Measurements from ENCODE around the gene DRC7. TPM values are rescaled to one million over a fixed set of nuclear protein-coding genes. Genes with fewer than 3 reads are reported as not detected.

Gene DRC7
- total RNA-seq (ENCODE audit: low replicate concordance): 0.23 TPM in 1 of 2 replicates, not detected in the other

GRCh38 chr16:57694725-57695679, at the start of gene DRC7:
TSS of gene DRC7 (plus strand) at chr16:57694806. CDS start at chr16:57697950, 3,144 bp downstream.

GRCh38 chr16:57668263-57668571, 26.4 kb upstream of the DRC7 start, which contains the start of gene ADGRG3:
TSS of gene ADGRG3 (plus strand) at chr16:57668306. CDS start at chr16:57668348, 42 bp downstream.

GRCh38 chr16:57735755-57736418, 41.3 kb downstream of the DRC7 start, which contains the start of gene KATNB1:
TSS of gene KATNB1 (plus strand) at chr16:57735770. CDS start at chr16:57737244, 1,474 bp downstream.

Other genes starting within 250 kb of the DRC7 start
- 18.6 and 46.3 TPM in 2 replicates for gene CIAPIN1, start 247.4 kb upstream of the DRC7 start, total RNA-seq (ENCODE audit: low replicate concordance)
- gene COQ9, start 247.3 kb upstream of the DRC7 start, total RNA-seq (ENCODE audit: low replicate concordance): 43.0 and 52.5 TPM in 2 replicates
- 93.4 and 111 TPM in 2 replicates for gene POLR2C, start 232.1 kb upstream of the DRC7 start, total RNA-seq (ENCODE audit: low replicate concordance)
- gene DOK4, start 208.3 kb upstream of the DRC7 start, total RNA-seq (ENCODE audit: low replicate concordance): 28.0 and 44.4 TPM in 2 replicates
- 12.4 and 19.5 TPM in 2 replicates for gene CCDC102A, start 158.2 kb upstream of the DRC7 start, total RNA-seq (ENCODE audit: low replicate concordance)
- gene ADGRG5, start 152.2 kb upstream of the DRC7 start, total RNA-seq (ENCODE audit: low replicate concordance): not detected in 2 replicates
- 0.12 and 0.53 TPM in 2 replicates for gene ADGRG1, start 66.2 kb upstream of the DRC7 start, total RNA-seq (ENCODE audit: low replicate concordance)
- not detected in 2 replicates for gene ADGRG3, start 26.5 kb upstream of the DRC7 start, total RNA-seq (ENCODE audit: low replicate concordance)
- gene KATNB1, start 41.0 kb downstream of the DRC7 start, total RNA-seq (ENCODE audit: low replicate concordance): 18.7 and 19.5 TPM in 2 replicates
- gene KIFC3, start 107.7 kb downstream of the DRC7 start, total RNA-seq (ENCODE audit: low replicate concordance): 26.1 and 67.9 TPM in 2 replicates

Data from smooth muscle cell of the coronary artery (primary cell).